ENCODE data around the gene LZTR1. TPM values are rescaled to one million over a fixed set of nuclear protein-coding genes. Genes with fewer than 3 reads are reported as not detected.

Gene LZTR1
- total and polyA plus RNA-seq, 2 of the 8 experiments (the other 6 are each of a cell fraction or from before 2014, with no cell fraction given): 22.3 to 31.0 TPM

- ChIA-PET POLR2A (ENCODE audit: partially characterized antibody) (interaction anchor here (0.8 to 5.5 kb wide), 8 partner anchors 9 to 44 kb away, joined by 3 to 45 read pairs (median 4); partner anchors contain the start of gene LZTR1), CTCF (ENCODE audit: partially characterized antibody) (interaction anchor here (0.7 to 1.7 kb wide), 6 partner anchors 10 to 114 kb away, joined by 3 to 6 read pairs (median 4); no protein-coding TSS in a partner anchor)
- Histone ChIP-seq H2AFZ (ENCODE audit: low read length) (no peak overlapping the region), H3K9ac (replicated peaks in 1 of 4; ENCODE audit: extremely low read depth in 1 of 4, low read depth in 3 of 4, low read length in 3 of 4) (no peak overlapping the region), H3K4ac (replicated peaks; ENCODE audit: insufficient read length, low read depth, low read length) (no peak overlapping the region), H3K4me1 (replicated peaks in 1 of 4; ENCODE audit: control insufficient read depth in 3 of 4, insufficient read depth in 4 of 4, low read length in 3 of 4) (peaks cover 0 to 12% (median 8%) of the 10 kb centered on the region in 4 experiments; a peak in 5 of 7 replicates), H2BK12ac (ENCODE audit: low read depth, low read length) (no peak overlapping the region), H2BK5ac (ENCODE audit: low read depth, low read length) (no peak overlapping the region), H2BK15ac (ENCODE audit: low read length) (no peak overlapping the region), H2BK120ac (replicated peaks; ENCODE audit: low read depth, low read length) (no peak overlapping the region), H4K20me1 (replicated peaks in 1 of 2; ENCODE audit: control insufficient read depth in 1 of 2, insufficient read depth in 2 of 2, low read length in 2 of 2) (peaks cover 6 to 12% of the 10 kb centered on the region in 2 experiments), H3K9me3 (ENCODE audit: insufficient read depth in 2 of 2, low read depth in 1 of 2, low read length in 1 of 2) (no peaks in the 10 kb centered on the region), H3K4me2 (ENCODE audit: insufficient read depth in 1 of 2, low read depth in 2 of 2, low read length in 2 of 2) (no peak overlapping the region), H3K56ac (replicated peaks; ENCODE audit: insufficient read length, low read depth, low read length) (no peak overlapping the region), H2BK20ac (ENCODE audit: low read length) (no peak overlapping the region), H2AK5ac (ENCODE audit: low read depth, low read length) (no peak overlapping the region), H3K4me3 (ENCODE audit: extremely low read depth in 1 of 4, insufficient read depth in 2 of 4, low read depth in 3 of 4, low read length in 4 of 4) (no peak overlapping the region), H3K79me1 (ENCODE audit: low read depth, low read length) (peaks cover 2% of the 10 kb centered on the region; the same call in 1 of the 2 replicates), H3K23ac (ENCODE audit: insufficient read length) (no peak overlapping the region), H3K79me2 (ENCODE audit: control insufficient read depth in 1 of 2, insufficient read depth in 2 of 2, low read length in 2 of 2) (no peaks in the 10 kb centered on the region; a peak in 1 of 4 replicates), H3K36me3 (ENCODE audit: control insufficient read depth in 2 of 4, insufficient read depth in 4 of 4, low read length in 3 of 4) (peaks cover 2 to 7% (median 4%) of the 10 kb centered on the region in 4 experiments; a peak in 5 of 8 replicates), H3K27me3 (replicated peaks in 1 of 4; ENCODE audit: control insufficient read depth in 3 of 4, extremely low read depth in 1 of 4, insufficient read depth in 3 of 4, low read length in 3 of 4) (no peaks in the 10 kb centered on the region), H4K5ac (ENCODE audit: insufficient read length, low read depth, low read length) (no peak overlapping the region), H3K18ac (ENCODE audit: extremely low read depth, low read length) (no peak overlapping the region), H4K8ac (ENCODE audit: extremely low read depth, insufficient read depth, low read length) (no peak overlapping the region; the same call in 1 of the 2 replicates), H4K91ac (replicated peaks; ENCODE audit: insufficient read length, low read length) (no peak overlapping the region), H3K27ac (ENCODE audit: low read depth, low read length) (no peak overlapping the region), H3K23me2 (ENCODE audit: low read depth, low read length) (peaks cover 12% of the 10 kb centered on the region; the same call in 1 of the 2 replicates), H3K14ac (ENCODE audit: insufficient read length) (no peak overlapping the region)
- WGBS, 2 experiments (ENCODE audit: extremely low coverage in 1 of 2, insufficient coverage in 1 of 2, insufficient read length in 1 of 2, insufficient replicate concordance in 2 of 2, low coverage in 1 of 2, low lambda C conversion rate in 2 of 2, missing lambda C conversion rate in 1 of 2): 89% methylated on average over 18 of the region's 27 CpGs; no CpG with 5 or more reads in 1 of the 2 experiments
- TF ChIP-seq HDAC2 (IDR thresholded peaks at IDR 0.05; ENCODE audit: borderline replicate concordance in 1 of 2, low read depth in 2 of 2, low read length in 2 of 2) (no peak), POLR2A (IDR thresholded peaks at IDR 0.05; ENCODE audit: control extremely low read depth in 1 of 2, low read depth in 2 of 2, low read length in 2 of 2) (peak in 1 of 2 experiments; percentile 17; a peak in 1 of 3 replicates)
- no peak for DNase-seq (ENCODE audit: low read depth in 1 of 2, low spot score in 2 of 2)
- no peak for FAIRE-seq
These were observed 17.5 kb downstream of the LZTR1 start for GRCh38 chr22:20999350-21000206.
